NCI-H748 (cell line): Measurements from ENCODE around the gene NXPE1.
"Not testable (repeated sequence)": the region's sequence is repeated elsewhere in the genome, so short reads cannot be mapped to it uniquely, and the experiment has no call there.

Experiments
- DNase-seq: peaks from one replicate; lab custom pipeline; 2025; ENCODE audit not compliant: unreplicated experiment; lab: John Stamatoyannopoulos, UW

Gene NXPE1

DNA sequence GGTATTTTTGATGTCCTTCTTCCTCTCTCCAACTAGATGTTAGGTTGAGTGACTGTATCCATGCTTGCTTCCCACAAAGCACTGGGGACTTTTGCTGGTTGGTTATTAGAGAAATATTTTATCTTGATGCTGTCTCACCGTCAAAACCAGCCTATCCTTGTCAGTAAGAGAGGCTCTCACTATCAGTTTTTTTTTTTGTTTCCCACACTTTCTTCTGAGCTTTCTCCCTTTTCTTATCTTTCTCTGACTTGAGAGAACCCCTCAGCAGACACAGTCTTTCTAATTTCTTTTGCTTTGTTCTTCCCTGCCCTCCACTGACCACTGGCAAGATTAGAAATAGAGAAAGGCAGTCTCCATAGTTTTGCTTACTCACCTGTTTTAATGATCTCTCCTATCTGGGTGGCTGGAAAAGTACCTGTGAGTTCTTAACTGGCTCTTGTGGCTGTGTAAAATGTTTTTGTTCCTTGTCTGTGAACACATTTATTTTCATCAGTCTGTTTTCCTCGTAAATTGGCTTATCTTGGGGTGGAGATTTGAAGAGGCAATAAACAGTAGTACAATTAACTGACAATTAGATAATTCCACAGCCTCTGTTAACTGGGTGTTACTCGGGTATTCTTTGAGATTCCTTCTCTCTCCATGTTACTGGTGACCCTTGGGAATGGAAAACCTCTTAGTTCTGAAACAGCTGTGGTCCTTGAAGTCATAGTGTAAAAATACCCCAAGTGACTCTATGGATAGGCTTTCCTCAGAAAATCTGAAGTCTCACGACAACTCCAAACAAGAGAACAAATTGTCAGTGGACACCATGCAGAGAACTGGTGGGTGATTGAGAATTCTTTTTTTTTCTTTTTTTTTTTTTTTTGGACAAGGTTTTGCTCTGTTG, at the start of gene NXPE1:
Gene NXPE1, minus strand, starts transcription at position 457 of the 886 bp plus-strand sequence. CDS start 8,680 bp downstream, outside the sequence.
- no peak for DNase-seq

DNA sequence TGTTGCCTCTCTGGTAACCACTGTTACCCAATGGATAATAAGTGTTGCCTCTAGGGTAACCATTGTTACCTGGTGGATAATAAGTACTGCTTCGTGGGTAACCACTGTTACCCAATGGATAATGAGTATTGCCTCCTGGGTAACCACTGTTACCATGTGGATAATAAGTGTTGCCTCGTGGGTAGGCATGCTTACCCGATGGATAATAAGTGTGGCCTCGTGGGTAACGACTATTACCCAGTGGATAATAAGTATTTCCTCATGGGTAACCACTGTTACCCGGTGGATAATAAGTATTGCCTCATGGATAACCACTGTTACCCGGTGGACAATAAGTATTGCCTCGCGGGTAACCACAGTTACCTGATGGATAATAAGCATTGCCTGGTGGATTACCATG, 49.7 kb upstream of the NXPE1 start:
- no peak for DNase-seq

DNA sequence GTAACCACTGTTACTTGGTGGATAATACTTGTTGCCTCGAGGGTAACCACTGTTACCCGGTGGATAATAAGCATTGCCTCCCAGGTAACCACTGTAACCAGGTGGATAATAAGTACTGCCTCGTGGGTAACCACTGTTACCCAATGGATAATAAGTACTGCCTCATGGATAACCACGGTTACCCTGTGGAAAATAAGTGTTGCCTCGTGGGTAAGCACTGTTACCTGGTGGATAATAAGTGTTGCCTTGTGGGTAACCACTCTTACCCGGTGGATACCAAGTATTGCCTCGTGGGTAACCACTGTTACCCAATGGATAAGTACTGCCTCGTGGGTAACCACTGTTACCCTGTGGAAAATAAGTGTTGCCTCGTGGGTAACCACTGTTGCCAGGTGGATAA, 48.9 kb upstream of the NXPE1 start:
- not testable (repeated sequence) for DNase-seq

DNA sequence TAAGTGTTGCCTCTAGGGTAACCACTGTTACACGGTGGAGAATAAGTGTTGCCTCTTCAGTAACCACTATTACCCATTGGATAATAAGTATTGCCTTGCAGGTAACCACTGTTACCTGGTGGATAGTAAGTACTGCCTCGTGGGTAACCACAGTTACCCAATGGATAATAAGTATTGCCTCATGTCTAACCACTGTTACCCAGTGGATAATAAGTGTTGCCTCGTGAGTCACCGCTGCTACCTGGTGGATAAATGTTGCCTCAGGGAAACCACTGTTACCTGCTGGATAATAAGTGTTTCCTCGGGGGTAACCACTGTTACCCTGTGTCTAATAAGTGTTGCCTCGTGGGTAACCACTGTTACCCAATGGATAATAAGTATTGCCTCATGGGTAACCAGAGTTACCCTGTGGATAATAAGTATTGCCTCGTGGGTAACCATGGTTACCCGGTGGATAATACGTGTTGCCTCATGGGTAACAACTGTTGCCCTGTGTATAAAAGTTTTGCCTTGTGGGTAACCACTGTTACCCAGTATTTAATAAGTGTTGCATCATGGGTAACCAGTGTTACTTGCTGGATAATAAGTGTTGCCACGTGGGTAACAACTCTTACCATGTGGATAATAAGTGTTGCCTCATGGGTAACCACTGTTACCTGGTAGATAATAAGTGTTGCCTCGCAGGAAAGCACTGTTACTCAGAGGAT, 48.2 kb upstream of the NXPE1 start:
- DNase-seq, result no peak

DNA sequence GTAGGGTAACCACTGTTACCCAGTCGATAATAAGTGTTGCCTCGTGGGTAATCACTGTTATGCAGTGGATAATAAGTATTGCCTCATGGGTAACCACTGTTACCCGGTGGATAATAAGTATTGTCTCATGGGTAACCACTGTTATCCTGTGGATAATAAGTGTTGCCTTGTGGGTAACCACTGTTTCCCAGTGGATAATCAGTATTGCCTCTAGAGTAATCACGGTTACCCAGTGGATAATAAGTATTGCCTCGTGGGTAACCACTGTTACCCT, 47.1 kb upstream of the NXPE1 start:
- DNase-seq, result not testable (repeated sequence)

DNA sequence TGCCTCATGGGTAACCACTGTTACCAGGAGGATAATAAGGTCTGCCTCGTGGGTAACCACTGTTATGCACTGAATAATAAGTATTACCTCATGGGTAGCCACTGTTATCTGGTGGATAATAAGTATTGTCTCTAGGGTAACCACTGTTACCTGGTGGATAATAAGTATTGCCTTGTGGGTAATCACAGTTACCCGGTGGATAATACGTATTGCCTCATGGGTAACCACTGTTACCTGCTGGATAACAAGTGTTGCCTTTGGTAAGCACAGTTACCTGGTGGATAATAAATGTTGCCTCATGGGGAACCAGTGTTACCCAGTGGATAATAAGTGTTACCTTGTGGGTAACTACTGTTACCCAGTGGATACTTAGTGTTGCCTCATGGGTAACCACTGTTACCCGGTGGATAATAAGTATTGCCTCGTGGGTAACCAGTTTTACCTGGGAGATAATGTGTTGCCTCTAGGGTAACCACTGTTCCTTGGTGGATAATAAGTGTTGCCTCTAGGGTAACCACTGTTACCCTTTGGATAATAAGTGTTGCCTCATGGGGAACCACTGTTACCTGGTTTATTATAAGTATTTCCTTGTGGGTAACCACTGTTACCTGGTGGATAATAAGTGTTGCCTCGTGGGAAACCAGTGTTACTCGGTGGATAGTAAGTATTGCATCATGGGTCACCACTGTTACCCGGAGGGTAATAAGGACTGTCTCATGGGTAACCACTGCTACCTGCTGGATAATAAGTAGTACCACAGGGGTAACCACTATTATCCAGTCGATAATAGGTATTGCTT, 46.5 kb upstream of the NXPE1 start:
- no peak for DNase-seq

DNA sequence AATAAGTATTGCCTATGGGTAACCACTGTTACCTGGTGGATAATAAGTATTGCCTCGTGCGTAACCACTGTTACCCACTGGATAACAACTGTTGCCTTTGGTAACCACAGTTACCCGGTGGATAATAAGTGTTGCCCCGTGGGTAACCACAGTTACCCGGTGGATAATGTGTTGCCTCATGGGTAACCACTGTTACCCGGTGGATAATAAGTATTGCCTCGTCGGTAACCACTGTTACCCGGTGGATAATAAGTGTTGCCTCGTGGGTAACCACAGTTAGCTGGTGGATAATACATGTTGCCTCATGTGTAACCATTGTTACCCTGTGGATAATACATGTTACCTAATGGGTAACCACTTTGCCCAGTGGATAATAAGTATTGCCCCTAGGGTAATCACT, 45.7 kb upstream of the NXPE1 start:
- DNase-seq, result no peak

DNA sequence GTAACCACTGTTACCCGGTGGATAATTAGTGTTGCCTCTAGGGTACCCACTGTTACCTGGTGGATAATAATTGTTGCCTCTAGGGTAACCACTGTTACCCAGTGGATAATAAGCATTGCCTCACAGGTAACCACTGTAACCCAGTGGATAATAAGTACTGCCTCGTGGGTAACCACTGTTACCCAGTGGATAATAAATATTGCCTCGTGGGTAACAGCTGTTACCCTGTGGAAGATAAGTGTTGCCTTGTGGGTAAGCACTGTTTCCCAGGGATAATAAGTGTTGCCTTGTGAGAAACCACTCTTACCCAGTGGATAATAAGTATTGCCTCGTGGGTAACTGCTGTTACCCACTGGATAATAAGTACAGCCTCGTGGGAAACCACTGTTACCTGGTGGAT, 45.2 kb upstream of the NXPE1 start:
- DNase-seq, result no peak

DNA sequence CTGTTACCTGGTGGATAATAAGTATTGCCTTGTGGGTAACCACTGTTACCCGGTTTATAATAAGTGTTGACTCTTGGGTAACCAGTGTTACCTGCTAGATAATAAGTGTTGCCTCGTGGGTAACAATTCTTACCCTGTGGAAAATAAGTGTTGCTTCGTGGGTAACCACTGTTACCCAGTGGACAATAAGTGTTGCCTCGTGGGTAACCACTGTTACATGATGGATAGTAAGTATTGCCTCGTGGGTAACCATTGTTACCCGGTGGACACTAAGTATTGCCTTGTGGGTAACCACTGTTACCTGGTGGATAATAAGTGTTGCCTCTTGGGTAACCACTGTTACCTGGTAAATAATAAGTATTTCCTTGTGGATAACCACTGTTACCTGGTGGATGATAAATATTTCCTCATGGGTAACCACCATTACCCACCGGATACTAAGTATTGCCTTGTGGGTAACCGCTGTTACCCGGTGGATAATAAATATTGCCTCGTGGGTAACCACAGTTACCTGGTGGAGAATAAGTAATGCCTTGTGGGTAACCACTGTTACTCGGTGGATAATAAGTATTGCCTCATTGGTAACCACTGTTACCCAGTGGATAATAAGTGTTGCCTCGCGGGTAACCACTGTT, 44.6 kb upstream of the NXPE1 start:
- no peak for DNase-seq

DNA sequence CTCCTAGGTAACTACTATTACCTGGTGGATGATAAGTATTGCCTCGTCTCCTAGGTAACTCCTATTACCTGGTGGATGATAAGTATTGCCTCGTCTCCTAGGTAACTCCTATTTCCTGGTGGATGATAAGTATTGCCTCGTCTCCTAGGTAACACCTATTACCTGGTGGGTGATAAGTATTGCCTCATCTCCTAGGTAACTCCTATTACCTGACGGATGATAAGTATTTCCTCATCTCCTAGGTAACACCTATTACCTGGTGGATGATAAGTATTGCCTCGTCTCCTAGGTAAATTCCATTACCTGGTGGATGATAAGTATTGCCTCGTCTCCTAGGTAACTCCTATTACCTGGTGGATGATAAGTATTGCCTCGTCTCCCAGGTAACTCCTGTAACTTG, 43.5 kb upstream of the NXPE1 start:
- peak; percentile 60 for DNase-seq

DNA sequence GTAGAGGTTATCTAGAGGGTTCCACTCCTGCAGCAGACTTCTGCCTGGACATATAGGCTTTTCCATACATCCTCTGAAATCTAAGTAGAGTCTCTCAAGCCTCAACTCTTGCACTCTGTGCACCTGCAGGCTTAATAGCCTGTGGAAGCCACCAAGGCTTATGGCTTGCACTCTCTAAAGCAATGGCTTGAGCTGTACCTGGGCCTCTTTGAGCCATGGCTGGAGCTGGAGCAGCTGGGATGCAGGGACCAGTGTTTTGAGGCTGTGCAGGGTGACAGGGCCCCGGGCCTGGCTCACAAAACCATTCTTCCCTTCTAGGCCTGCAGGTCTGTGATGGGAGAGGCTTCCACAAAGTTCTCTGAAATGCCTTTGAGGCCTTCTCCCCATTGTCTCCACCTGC, 38.8 kb upstream of the NXPE1 start:
- DNase-seq, result no peak

DNA sequence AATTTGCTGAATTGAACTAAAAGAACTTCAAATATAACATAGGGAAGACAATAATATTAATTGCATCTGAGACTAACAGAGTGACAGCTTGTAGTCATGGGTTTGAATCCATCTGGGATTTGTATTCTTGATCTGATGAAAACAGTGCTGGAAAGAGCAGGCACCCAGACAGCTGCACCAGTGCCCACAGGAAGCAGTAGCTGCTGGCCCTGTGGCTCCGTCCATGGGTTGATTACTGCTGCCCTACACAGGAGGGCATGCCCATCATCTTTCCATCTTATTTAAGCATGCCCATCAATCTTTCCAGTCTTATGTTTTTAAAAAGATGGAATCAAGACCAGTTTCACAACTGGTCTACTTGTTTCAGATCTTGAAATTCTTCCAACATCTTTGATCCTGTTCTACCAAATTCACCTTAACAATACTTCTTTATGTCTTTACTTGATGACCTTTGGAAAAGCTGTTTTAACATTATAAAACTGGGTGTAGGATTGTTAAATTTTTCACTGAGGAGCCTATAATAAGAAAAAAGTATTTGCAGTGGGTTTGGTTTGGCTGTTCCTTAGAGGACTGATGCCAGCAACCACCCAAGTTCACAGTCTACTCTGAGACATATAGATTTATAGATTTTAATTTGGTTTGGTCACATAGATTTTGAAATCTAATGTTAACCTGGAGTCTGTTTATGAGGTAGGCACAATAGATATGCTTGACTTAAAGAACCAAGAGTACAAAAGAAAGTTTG, 36.7 kb upstream of the NXPE1 start:
- no peak for DNase-seq

DNA sequence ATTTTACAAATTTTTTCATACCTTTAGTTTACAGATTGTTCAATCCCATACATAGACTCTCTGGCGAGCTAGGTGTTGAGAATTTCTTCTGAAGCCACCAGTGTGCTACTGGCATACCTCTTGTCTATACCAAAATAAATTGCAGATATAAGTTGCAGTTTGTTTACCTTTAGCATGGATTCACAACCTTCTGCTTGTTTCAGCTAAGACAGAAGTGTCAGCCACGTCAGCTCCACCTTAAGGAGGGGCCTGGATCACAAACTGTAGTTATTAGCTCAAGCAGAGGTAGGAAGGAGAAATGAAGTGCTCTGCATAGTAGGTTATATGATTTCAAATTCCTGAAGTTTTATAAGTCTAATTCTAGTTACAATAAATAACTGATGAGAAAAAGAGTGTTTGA, 35.9 kb upstream of the NXPE1 start, which contains the start of gene NXPE4:
Gene NXPE4, minus strand, starts transcription at position 216 of the 400 bp plus-strand sequence. CDS start 1,027 bp downstream, outside the sequence.
- no peak for DNase-seq

DNA sequence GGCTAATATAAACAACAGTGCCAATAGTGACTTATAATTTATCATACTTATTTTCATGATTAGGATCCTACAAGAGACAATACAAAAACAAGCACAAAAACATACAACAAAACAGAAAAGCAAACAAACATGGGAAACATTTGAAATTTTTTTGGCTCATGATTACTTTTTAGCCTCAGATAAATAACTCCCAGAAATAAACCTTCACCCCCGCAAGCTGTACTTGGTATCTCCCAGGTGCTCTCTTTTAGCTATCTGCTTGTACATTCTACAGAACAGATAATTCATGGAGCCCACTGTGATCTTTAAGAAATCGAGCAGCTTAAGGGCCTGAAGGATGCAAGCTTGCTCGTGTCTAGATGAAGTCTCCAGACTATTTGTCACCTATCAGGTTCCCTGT, 35.0 kb upstream of the NXPE1 start:
- DNase-seq, result no peak

DNA sequence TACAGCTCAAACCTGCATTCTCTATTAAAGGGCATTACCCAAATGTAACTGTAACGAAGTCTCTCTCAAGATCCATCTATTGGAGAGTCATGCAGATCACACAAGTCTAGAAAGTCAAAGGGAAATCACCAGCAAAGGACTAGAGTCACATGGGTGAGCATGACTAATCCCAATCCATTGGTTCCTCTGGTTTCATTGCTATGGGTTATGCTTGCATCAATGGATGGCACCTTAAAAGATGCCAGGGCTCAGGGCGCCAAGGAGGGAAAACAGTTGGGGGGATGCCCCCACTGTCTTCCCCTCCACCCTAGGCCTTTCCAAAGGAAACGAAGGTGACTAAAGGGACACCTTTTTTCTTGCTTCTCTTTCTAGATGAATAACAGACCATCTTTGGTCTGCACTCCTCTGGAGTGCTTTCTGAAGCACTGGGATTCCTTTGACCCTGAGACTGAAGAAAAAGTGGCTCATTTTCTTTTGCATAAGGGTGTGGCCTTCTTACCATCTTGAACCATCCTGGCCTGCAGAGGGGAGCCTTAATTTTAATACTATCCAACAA, 27.8 kb upstream of the NXPE1 start:
- no peak for DNase-seq

DNA sequence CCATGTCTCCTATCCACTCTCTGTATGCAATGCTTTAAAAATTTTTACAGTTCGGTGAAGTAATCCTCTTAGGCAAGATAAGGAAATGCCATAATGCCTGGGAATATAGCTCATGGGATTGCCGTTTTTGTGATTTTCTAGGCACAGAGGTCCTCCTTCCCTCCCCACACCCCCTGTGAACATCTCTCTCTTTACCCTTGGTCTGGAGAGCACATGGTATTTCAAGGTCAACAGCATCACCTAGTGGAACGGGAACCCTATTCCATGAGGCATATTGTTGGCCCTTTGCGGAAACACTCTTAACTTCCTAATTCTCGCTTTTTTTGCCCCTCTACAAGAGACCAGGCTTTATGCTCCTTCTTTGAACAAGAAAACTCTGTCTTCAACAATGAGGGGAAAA, 27.1 kb upstream of the NXPE1 start:
- no peak for DNase-seq

DNA sequence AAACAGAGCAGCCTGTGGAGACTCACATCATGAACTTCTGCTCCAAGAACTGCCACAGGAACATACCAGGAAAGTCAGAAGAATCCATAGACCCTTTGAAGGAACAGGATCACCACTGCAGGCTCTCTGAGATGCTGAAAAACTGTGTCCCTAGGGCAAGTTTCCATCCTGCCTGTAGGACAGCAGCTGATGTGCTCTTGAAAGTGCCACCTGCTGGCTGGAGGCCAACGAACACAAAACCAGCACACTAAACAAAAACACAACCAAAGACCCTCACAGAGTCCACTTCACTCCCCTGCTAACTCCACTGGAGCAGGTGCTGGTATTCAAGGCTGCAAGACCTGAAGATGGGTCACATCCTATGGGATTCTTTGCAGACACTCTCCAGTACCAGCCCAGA, 12.0 kb upstream of the NXPE1 start:
- no peak for DNase-seq

DNA sequence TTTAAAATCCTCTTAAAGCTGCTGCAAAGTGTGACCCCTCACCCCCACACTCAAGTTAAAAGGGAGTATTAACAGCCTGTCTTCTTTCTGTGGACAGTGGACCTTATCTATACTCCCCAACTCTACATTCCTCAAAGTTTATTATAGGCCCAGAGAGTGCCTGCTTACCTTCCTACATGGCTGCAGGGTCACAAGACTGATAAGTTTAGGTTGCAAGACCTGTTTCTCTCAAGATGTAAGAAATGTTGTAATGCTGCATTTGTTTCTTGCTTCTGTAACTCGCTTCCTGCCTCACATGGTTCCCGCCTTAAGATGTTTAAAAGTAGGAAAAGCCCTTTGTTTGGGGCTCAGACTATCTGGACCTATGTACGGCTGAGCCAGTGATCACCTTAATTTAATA, 10.1 kb upstream of the NXPE1 start:
- no peak for DNase-seq

DNA sequence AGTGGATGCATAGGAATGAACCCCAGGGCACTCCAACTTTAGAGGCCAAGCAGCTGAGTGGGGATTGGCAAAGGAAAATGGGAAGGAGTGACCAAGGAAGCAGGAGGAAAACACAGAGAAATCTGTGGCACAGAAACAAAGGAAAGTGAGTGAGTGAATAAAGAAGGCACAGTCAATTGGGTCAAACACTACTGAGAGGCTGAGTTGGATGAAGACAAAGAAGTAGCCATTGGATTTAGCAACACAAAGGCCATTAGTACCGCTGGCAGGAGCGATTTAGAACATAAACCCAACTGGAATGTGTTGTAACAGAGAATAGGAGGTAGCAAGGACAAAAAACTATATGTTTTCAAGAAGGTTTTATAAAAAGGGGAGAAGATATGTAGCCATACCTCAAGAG, 6.6 kb upstream of the NXPE1 start:
- no peak for DNase-seq

DNA sequence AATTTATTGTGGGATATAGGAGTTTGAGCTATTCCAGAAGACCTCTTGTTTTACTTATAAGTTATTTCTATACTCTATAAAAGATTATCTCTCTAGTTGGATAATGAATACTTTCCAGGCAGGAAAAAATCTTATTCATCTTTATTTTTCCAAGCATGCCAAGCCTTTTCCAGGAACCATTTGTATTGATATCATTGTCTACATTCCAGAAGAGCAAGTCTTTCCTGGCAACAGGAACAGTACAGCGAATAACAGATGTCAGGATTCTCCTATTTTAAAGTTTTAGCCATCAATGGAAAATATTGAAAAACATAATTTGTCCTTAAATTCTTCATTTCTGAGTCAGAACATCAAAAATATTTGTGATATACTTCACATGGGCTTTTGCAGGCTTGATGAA, 5.2 kb upstream of the NXPE1 start:
- no peak for DNase-seq
